HepG2 (cell line): Measurements from ENCODE around the gene SLC7A8. TPM values are rescaled to one million over a fixed set of nuclear protein-coding genes. Genes with fewer than 3 reads are reported as not detected.
A peak's percentile ranks its signal among the peaks of the same experiment; 100 is the strongest.

ENCODE experiments used
- ATAC-seq: fragments of 200-7000 bp; cut with Tn5 transposase; 3 replicates; pipeline ENCODE4 v1.9.1; 2020; ENCODE audit warnings: mild to moderate bottlenecking, moderate library complexity
- Bru-seq: library from RNA; stranded (reverse); fragments of 400-500 nt; gene quantifications from one replicate; lab custom pipeline; 2021; lab: Mats Ljungman, UMichigan
- BruChase-seq, 2 experiments: library from RNA; stranded (reverse); fragments of 400-500 nt; gene quantifications; one replicate each; lab custom pipeline; 2021; lab: Mats Ljungman, UMichigan
- BruUV-seq: library from RNA; stranded (reverse); fragments of 400-500 nt; replicated peaks from 2 replicates; lab custom pipeline; 2021; lab: Mats Ljungman, UMichigan
- CTCF ChIA-PET: fragments of 300-600 bp; formaldehyde crosslinking; extraction: SDS; loops from one replicate; lab custom pipeline; 2021; ENCODE audit warnings: low total read pairs, inconsistent platforms, low intra/inter-chr PET ratio; lab: Yijun Ruan, JAX
- POLR2A ChIA-PET: fragments of 350-600 bp; sonication (Branson Sonifier 250); formaldehyde crosslinking; loops from one replicate; lab custom pipeline; 2020; ENCODE audit warnings: antibody characterized with exemption, inconsistent platforms; lab: Yijun Ruan, JAX
- DNase-seq: peaks from one replicate; pipeline ENCODE4 v3.0.0-alpha.2; 2015; ENCODE audit warnings: low spot score
- FAIRE-seq: peaks from 3 replicates; lab custom pipeline; 2011; peaks lifted over from hg19 to GRCh38; lab: Jason Lieb, UNC
- H2AFZ ChIP-seq: one replicate; pipeline ENCODE4 v1.6.1; 2011; ENCODE audit warnings: low read length, inconsistent platforms
- H3K27ac ChIP-seq: fragments of 300-600 bp; 3 replicates; pipeline ENCODE4 v1.8.0; 2011; ENCODE audit warnings: mixed run types, mild to moderate bottlenecking, mixed read lengths, low read length, inconsistent platforms; ENCODE audit not compliant: insufficient read depth; ENCODE audit errors: extremely low read length
- H3K27me3 ChIP-seq, 2 experiments: fragments of 200-600 bp in 1 of 2; 2 replicates in 1 of 2; 3 replicates in 1 of 2; pipeline versions ENCODE4 v1.6.0 to v1.8.0; 2011; ENCODE audit warnings: low read length in 2 of 2, mild to moderate bottlenecking in 2 of 2, moderate library complexity in 2 of 2, inconsistent platforms in 1 of 2; ENCODE audit not compliant: insufficient read depth in 2 of 2, control insufficient read depth in 1 of 2
- H3K36me3 ChIP-seq, 2 experiments: fragments of 200-600 bp in 1 of 2; replicated peaks in 1 of 2; 2 replicates in 1 of 2; 3 replicates in 1 of 2; pipeline versions ENCODE4 v1.5.1 to v1.8.0; 2011; ENCODE audit warnings: low read length in 2 of 2, inconsistent platforms in 1 of 2; ENCODE audit not compliant: insufficient read depth in 2 of 2, control insufficient read depth in 1 of 2
- H3K4me1 ChIP-seq: 2 replicates; pipeline ENCODE4 v1.5.1; 2012; ENCODE audit warnings: low read length, inconsistent platforms; ENCODE audit not compliant: insufficient read depth
- H3K4me2 ChIP-seq: 2 replicates; pipeline ENCODE4 v1.6.0; 2011; ENCODE audit warnings: low read depth, low read length, inconsistent platforms
- H3K4me3 ChIP-seq, 3 experiments: fragments of 200-600 bp in 1 of 3; sonication (generic), shearing (Covaris generic) in 1 of 3; replicated peaks in 1 of 3; 2 replicates each; pipeline ENCODE4 v1.5.1; 2011 to 2016; ENCODE audit warnings: low read length in 3 of 3, inconsistent platforms in 2 of 3, low read depth in 2 of 3, mild to moderate bottlenecking in 2 of 3, control low read depth in 1 of 3, mixed read lengths in 1 of 3; ENCODE audit not compliant: insufficient read depth in 1 of 3
- H3K79me2 ChIP-seq: one replicate; pipeline ENCODE4 v1.6.1; 2011; ENCODE audit warnings: low read length, inconsistent platforms; ENCODE audit not compliant: insufficient read depth
- H3K9ac ChIP-seq: 2 replicates; pipeline ENCODE4 v1.6.0; 2011; ENCODE audit warnings: mild to moderate bottlenecking, low read depth, low read length, inconsistent platforms; ENCODE audit not compliant: insufficient read depth
- H3K9me3 ChIP-seq: 2 replicates; pipeline ENCODE4 v1.5.1; 2012; ENCODE audit warnings: mild to moderate bottlenecking, low read length
- H4K20me1 ChIP-seq: 2 replicates; pipeline ENCODE4 v1.6.0; 2011; ENCODE audit warnings: inconsistent platforms, mild to moderate bottlenecking, low read length, moderate library complexity; ENCODE audit not compliant: insufficient read depth
- ARID5B ChIP-seq: IDR thresholded peaks from 2 replicates; pipeline ENCODE4 v1.4.0; 2020; ENCODE audit warnings: mild to moderate bottlenecking, missing genetic modification reagents
- ATF2 ChIP-seq: sonication (generic); formaldehyde crosslinking; IDR thresholded peaks from 2 replicates; pipeline ENCODE4 v1.4.0; 2020; ENCODE audit warnings: missing genetic modification reagents
- GZF1 ChIP-seq: sonication (generic); formaldehyde crosslinking; IDR thresholded peaks from 2 replicates; pipeline ENCODE4 v1.5.1; 2020; ENCODE audit warnings: mild to moderate bottlenecking, missing genetic modification reagents
- HMG20A ChIP-seq: IDR thresholded peaks from 2 replicates; pipeline ENCODE4 v1.6.1; 2016; ENCODE audit warnings: borderline replicate concordance
- MYC ChIP-seq: sonication (generic); formaldehyde crosslinking; IDR thresholded peaks from 2 replicates; pipeline ENCODE4 v1.9.0; 2021; ENCODE audit warnings: missing genetic modification reagents, borderline replicate concordance
- NFYB ChIP-seq: sonication (generic); formaldehyde crosslinking; IDR thresholded peaks from 2 replicates; pipeline ENCODE4 v1.4.0; 2020; ENCODE audit warnings: missing genetic modification reagents
- ZHX2 ChIP-seq, 2 experiments: sonication (generic) in 1 of 2; formaldehyde crosslinking in 1 of 2; IDR thresholded peaks; 2 replicates each; pipeline versions ENCODE4 v1.6.1 to v1.9.0; 2014 to 2022; ENCODE audit warnings: antibody characterized with exemption in 1 of 2, borderline replicate concordance in 1 of 2, inconsistent platforms in 1 of 2, low read depth in 1 of 2, missing genetic modification reagents in 1 of 2
- WGBS: methylation state at CpG from one replicate; pipeline ENCODE4 v1.1.6; 2017; ENCODE audit warnings: low lambda C conversion rate; 5-methylcytosine and 5-hydroxymethylcytosine counted together
- in situ Hi-C: cut with HindIII; loops from 2 replicates; pipeline ENCODE4 v1.10.0; 2017; ENCODE audit warnings: low pct_unique_long_range_greater_than_20kb; ENCODE audit not compliant: extremely low pct_ligation_motif_present
- intact Hi-C: fragments of 100-400 bp; cut with micrococcal nuclease; formaldehyde crosslinking; loops from one replicate; pipeline ENCODE4 v1.10.0; 2022; ENCODE audit not compliant: unreplicated experiment
- long read RNA-seq, 2 experiments: library from RNA in 1 of 2; library from polyadenylated mRNA in 1 of 2; stranded (forward) in 1 of 2; unstranded in 1 of 2; transcript quantifications; one replicate each; pipeline ENCODE4 v2.0.0, GENCODE V29; 2019 to 2022
- polyA minus RNA-seq, 3 experiments: library from RNA; depleted of rRNA, polyadenylated mRNA; stranded (reverse); fragments of >200 nt; gene quantifications; 2 replicates each; pipeline ENCODE4 v1.2.3, GENCODE V29; 2011; ENCODE audit warnings: low replicate concordance in 1 of 3
- polyA plus RNA-seq, 8 experiments: library from polyadenylated mRNA; depleted of rRNA in 3 of 8; stranded (reverse) in 7 of 8; unstranded in 1 of 8; fragments of >200 nt; fragmentation: Illumina TruSeq in 4 of 8; extraction: Trizol in 4 of 8; gene quantifications; 2 replicates each; pipeline versions ENCODE4 v1.2.1 to v1.2.3, GENCODE V29; 2011 to 2016; ENCODE audit warnings: low read depth in 4 of 8, missing spikeins in 1 of 8, mixed read lengths in 1 of 8; ENCODE audit not compliant: insufficient read depth in 1 of 8
- total RNA-seq, 5 experiments: library from RNA; depleted of rRNA; stranded (reverse); fragments of >200 nt; fragmentation: Illumina TruSeq; extraction: Trizol; gene quantifications; 2 replicates each; pipeline ENCODE4 v1.2.3, GENCODE V29; 2016; ENCODE audit warnings: low read depth in 1 of 5

Gene SLC7A8
- total RNA-seq (2016; rRNA removed; fragmentation: Illumina TruSeq; extraction: Trizol) (not detected in 2 replicates), polyA plus RNA-seq (2011; rRNA removed) (0.03 and 0.25 TPM in 2 replicates), polyA minus RNA-seq (2011; rRNA and poly(A)+ RNA removed; ENCODE audit: low replicate concordance) (1.4 TPM in 1 of 2 replicates, not detected in the other), Bru-seq, nascent RNA (percentile 9 among the genes with signal in this experiment), BruChase-seq, experiment 1, labeled RNA remaining after a 6-hour chase (percentile 8 among the genes with signal in this experiment), BruChase-seq, experiment 2, labeled RNA remaining after a 2-hour chase (percentile 13 among the genes with signal in this experiment)
- total RNA-seq (2016; cell fraction: cytosol; rRNA removed; fragmentation: Illumina TruSeq; extraction: Trizol; ENCODE audit: low read depth), result not detected in 2 replicates
- total RNA-seq (2016; cell fraction: insoluble cytoplasmic fraction; rRNA removed; fragmentation: Illumina TruSeq; extraction: Trizol), result not detected in 2 replicates
- total RNA-seq (2016; cell fraction: membrane; rRNA removed; fragmentation: Illumina TruSeq; extraction: Trizol), result not detected in 2 replicates
- total RNA-seq (2016; cell fraction: nucleus; rRNA removed; fragmentation: Illumina TruSeq; extraction: Trizol), result not detected in 2 replicates
- polyA plus RNA-seq (2011; cell fraction: cytosol; rRNA removed), result not detected in 2 replicates
- 0.03 and 0.11 TPM in 2 replicates for polyA plus RNA-seq (2011; cell fraction: nucleus; rRNA removed)
- polyA plus RNA-seq (2012), result not detected in 2 replicates
- polyA plus RNA-seq (2016; cell fraction: cytosol; fragmentation: Illumina TruSeq; extraction: Trizol; ENCODE audit: low read depth), result not detected in 2 replicates
- polyA plus RNA-seq (2016; cell fraction: insoluble cytoplasmic fraction; fragmentation: Illumina TruSeq; extraction: Trizol; ENCODE audit: low read depth), result not detected in 2 replicates
- not detected in 2 replicates for polyA plus RNA-seq (2016; cell fraction: membrane; fragmentation: Illumina TruSeq; extraction: Trizol; ENCODE audit: low read depth)
- polyA plus RNA-seq (2016; cell fraction: nucleus; fragmentation: Illumina TruSeq; extraction: Trizol; ENCODE audit: insufficient read depth, low read depth), result not detected in 2 replicates
- not detected in 2 replicates for polyA minus RNA-seq (2011; cell fraction: cytosol; rRNA and poly(A)+ RNA removed)
- polyA minus RNA-seq (2011; cell fraction: nucleus; rRNA and poly(A)+ RNA removed), result not detected in 2 replicates
- long read RNA-seq, experiment 1, result 0 reads
- long read RNA-seq, experiment 2, result 0 reads

- Histone ChIP-seq H3K36me3 (no peaks in the 10 kb centered on the region), H4K20me1 (no peaks in the 10 kb centered on the region), H2AFZ (peak within 1 kb of the TSS; percentile 13), H3K9ac (no peak within 1 kb of the TSS), H3K27me3 (peaks cover 7 to 57% of the 10 kb centered on the region in 2 experiments; a peak in 4 of 5 replicates), H3K27ac (no peak within 1 kb of the TSS), H3K79me2 (no peaks in the 10 kb centered on the region), H3K4me3 (no peak within 1 kb of the TSS; a peak in 1 of 6 replicates), H3K4me1 (peaks cover 12% of the 10 kb centered on the region), H3K9me3 (no peaks in the 10 kb centered on the region), H3K4me2 (peak within 1 kb of the TSS; percentile 23; the same call in 1 of the 2 replicates)
- intact Hi-C loops, result no loop called here
- FAIRE-seq (no peak), DNase-seq (no peak), ATAC-seq (peak; percentile 18; the same call in 2 of the 3 replicates)
- in situ Hi-C loops, result no loop called here
- no TSS peak for BruUV-seq
- POLR2A ChIA-PET, result interaction anchor here (2.9 kb wide), 1 partner anchor 88 kb away, joined by 8 read pairs; the partner anchor contains the start of genes ACIN1 and C14orf119
- WGBS, result 9% methylated on average over 17 of the region's 17 CpGs
- CTCF ChIA-PET, result interaction anchor here (11.3 kb wide), 1 partner anchor 63 kb away, joined by 493 read pairs; the partner anchor contains the start of gene CEBPE
- TF ChIP-seq MYC (CRISPR knock-in tag) (no peak), ARID5B (CRISPR knock-in tag) (no peak), HMG20A (CRISPR knock-in tag) (no peak), GZF1 (CRISPR knock-in tag) (no peak), ATF2 (CRISPR knock-in tag) (no peak), ZHX2 (IDR thresholded peaks at IDR 0.05; ENCODE audit: low read depth) (no peak), ZHX2 (CRISPR knock-in tag; IDR thresholded peaks at IDR 0.05; ENCODE audit: borderline replicate concordance) (no peak), NFYB (CRISPR knock-in tag) (no peak)
These were observed at the start of gene SLC7A8 for GRCh38 chr14:23183479-23183878. TSS of gene SLC7A8 (minus strand) at chr14:23183660. CDS start at chr14:23182914, 746 bp downstream.
